B cell (primary cell): ENCODE measurements around the gene PIGO. TPM values are rescaled to one million over a fixed set of nuclear protein-coding genes. Genes with fewer than 3 reads are reported as not detected.
A peak's percentile ranks its signal among the peaks of the same experiment; 100 is the strongest.

Experiments used
- ATAC-seq: fragments of 200-7000 bp; cut with Tn5 transposase; one replicate; pipeline ENCODE4 v1.10.0; 2021; ENCODE audit warnings: low read depth, mild to moderate bottlenecking, moderate number of reproducible peaks, moderate library complexity
- CTCF ChIA-PET: fragments of 350-600 bp; sonication (Branson Sonifier 250); formaldehyde crosslinking; loops from one replicate; lab custom pipeline; 2021; ENCODE audit warnings: antibody characterized with exemption, inconsistent platforms; lab: Charles Lee
- POLR2A ChIA-PET: fragments of 350-600 bp; sonication (Branson Sonifier 250); formaldehyde crosslinking; loops from one replicate; lab custom pipeline; 2021; ENCODE audit warnings: antibody characterized with exemption; lab: Charles Lee
- DNase-seq: peaks from one replicate; pipeline ENCODE4 v3.0.0; 2013
- H2AFZ ChIP-seq: 2 replicates; pipeline ENCODE4 v1.6.1; 2012; ENCODE audit warnings: mild to moderate bottlenecking, low read depth, low read length; ENCODE audit not compliant: insufficient read depth, poor library complexity, severe bottlenecking
- H3K27ac ChIP-seq, 2 donors: 1 replicate in 1 of 2; 2 replicates in 1 of 2; pipeline ENCODE4 v1.5.1; 2012 to 2013; ENCODE audit warnings: low read length in 2 of 2, mild to moderate bottlenecking in 2 of 2, moderate library complexity in 1 of 2
- H3K27me3 ChIP-seq, 4 experiments: fragments of 200-600 bp in 1 of 4; sonication (generic) in 1 of 4; replicated peaks in 1 of 4; 1 replicate in 2 of 4; 2 replicates in 2 of 4; pipeline versions ENCODE4 v1.6.1 to v1.7.0; 2013 to 2016; ENCODE audit warnings: low read length in 3 of 4, mild to moderate bottlenecking in 2 of 4, mixed read lengths in 1 of 4, moderate library complexity in 1 of 4; ENCODE audit not compliant: insufficient read depth in 4 of 4, control insufficient read depth in 3 of 4; ENCODE audit errors: control extremely low read depth in 1 of 4
- H3K36me3 ChIP-seq, 2 experiments: replicated peaks in 1 of 2; 1 replicate in 1 of 2; 2 replicates in 1 of 2; pipeline versions ENCODE4 v1.6.1 to v1.7.1; 2013; ENCODE audit warnings: low read length in 1 of 2; ENCODE audit not compliant: insufficient read depth in 2 of 2, control insufficient read depth in 1 of 2; ENCODE audit errors: control extremely low read depth in 1 of 2, extremely low read depth in 1 of 2
- H3K4me1 ChIP-seq, 2 donors: fragments of 200-600 bp in 1 of 2; sonication (generic) in 1 of 2; 1 replicate in 1 of 2; 2 replicates in 1 of 2; pipeline versions ENCODE4 v1.5.1 to v1.6.1; 2013 to 2017; ENCODE audit warnings: low read length in 2 of 2; ENCODE audit not compliant: control insufficient read depth in 2 of 2, insufficient read depth in 2 of 2
- H3K4me2 ChIP-seq: replicated peaks from 2 replicates; pipeline ENCODE3; 2012; ENCODE audit warnings: mild to moderate bottlenecking, low read depth, low read length; ENCODE audit not compliant: poor library complexity, severe bottlenecking
- H3K4me3 ChIP-seq, 5 experiments: fragments of 200-600 bp in 1 of 5; sonication (generic) in 1 of 5; 1 replicate in 3 of 5; 2 replicates in 2 of 5; pipeline versions ENCODE4 v1.5.1 to v1.7.0; 2011 to 2016; ENCODE audit warnings: low read length in 4 of 5, mild to moderate bottlenecking in 4 of 5, low read depth in 2 of 5, control low read depth in 1 of 5, moderate library complexity in 1 of 5; ENCODE audit not compliant: insufficient read depth in 1 of 5; ENCODE audit errors: control extremely low read depth in 1 of 5, extremely low read depth in 1 of 5
- H3K79me2 ChIP-seq: fragments of 200-600 bp; sonication (generic); one replicate; pipeline ENCODE4 v1.6.0; 2016; ENCODE audit warnings: low read length; ENCODE audit not compliant: control insufficient read depth, insufficient read depth
- H3K9ac ChIP-seq: fragments of 200-600 bp; sonication (generic); 2 replicates; pipeline ENCODE4 v1.6.1; 2017; ENCODE audit warnings: mild to moderate bottlenecking, low read length, moderate library complexity
- H3K9me3 ChIP-seq, 3 donors: one replicate each; pipeline versions ENCODE4 v1.6.1 to v1.7.1; 2013; ENCODE audit warnings: low read length in 2 of 3; ENCODE audit not compliant: control insufficient read depth in 2 of 3, insufficient read depth in 1 of 3; ENCODE audit errors: control extremely low read depth in 1 of 3
- H4K20me1 ChIP-seq: 2 replicates; pipeline ENCODE4 v1.6.0; 2012; ENCODE audit warnings: mild to moderate bottlenecking, low read length; ENCODE audit not compliant: insufficient read depth, control insufficient read depth, poor library complexity, severe bottlenecking
- H3K27ac Mint-ChIP-seq: one replicate; pipeline ENCODE4 v1.8.0; 2021; ENCODE audit warnings: mixed read lengths
- H3K27me3 Mint-ChIP-seq: one replicate; pipeline ENCODE4 v1.8.0; 2021; ENCODE audit warnings: mixed read lengths
- H3K4me1 Mint-ChIP-seq: one replicate; pipeline ENCODE4 v1.8.0; 2021; ENCODE audit warnings: mixed read lengths
- H3K4me3 Mint-ChIP-seq: one replicate; pipeline ENCODE4 v1.8.0; 2021; ENCODE audit warnings: mixed read lengths
- H3K9me3 Mint-ChIP-seq: one replicate; pipeline ENCODE4 v1.8.0; 2022; ENCODE audit warnings: mixed read lengths; ENCODE audit not compliant: insufficient read depth
- CTCF ChIP-seq: fragments of 200-600 bp; IDR thresholded peaks from one replicate; pipeline ENCODE4 v1.8.0; 2022; ENCODE audit warnings: antibody characterized with exemption, mild to moderate bottlenecking
- EZH2 ChIP-seq: IDR thresholded peaks from 2 replicates; pipeline ENCODE4 v1.6.1; 2012; ENCODE audit warnings: borderline replicate concordance, low read depth, mild to moderate bottlenecking, moderate library complexity, low read length; ENCODE audit not compliant: insufficient read depth, poor library complexity, severe bottlenecking
- WGBS: methylation state at CpG from one replicate; pipeline ENCODE4 v1.1.5; 2013; ENCODE audit warnings: missing lambda C conversion rate; ENCODE audit not compliant: insufficient coverage; 5-methylcytosine and 5-hydroxymethylcytosine counted together
- intact Hi-C: fragments of 100-400 bp; cut with micrococcal nuclease; formaldehyde crosslinking; loops from one replicate; pipeline ENCODE4 v1.10.0; 2022
- polyA plus RNA-seq: library from polyadenylated mRNA; depleted of rRNA; stranded (reverse); fragments of >200 nt; gene quantifications from 2 replicates; pipeline ENCODE4 v1.2.3, GENCODE V29; 2012
- total RNA-seq, 2 donors: library from RNA; stranded (reverse); fragments of 120-200 nt in 1 of 2; gene quantifications; 1 replicate in 1 of 2; 2 replicates in 1 of 2; pipeline versions ENCODE4 v1.2.3 to v1.2.4, GENCODE V29; 2013 to 2022

Gene PIGO
- total and polyA plus RNA-seq, 2 donors (not counting 1 experiment from before 2014, with no cell fraction given) = 25.7 to 32.5 TPM

DNA sequence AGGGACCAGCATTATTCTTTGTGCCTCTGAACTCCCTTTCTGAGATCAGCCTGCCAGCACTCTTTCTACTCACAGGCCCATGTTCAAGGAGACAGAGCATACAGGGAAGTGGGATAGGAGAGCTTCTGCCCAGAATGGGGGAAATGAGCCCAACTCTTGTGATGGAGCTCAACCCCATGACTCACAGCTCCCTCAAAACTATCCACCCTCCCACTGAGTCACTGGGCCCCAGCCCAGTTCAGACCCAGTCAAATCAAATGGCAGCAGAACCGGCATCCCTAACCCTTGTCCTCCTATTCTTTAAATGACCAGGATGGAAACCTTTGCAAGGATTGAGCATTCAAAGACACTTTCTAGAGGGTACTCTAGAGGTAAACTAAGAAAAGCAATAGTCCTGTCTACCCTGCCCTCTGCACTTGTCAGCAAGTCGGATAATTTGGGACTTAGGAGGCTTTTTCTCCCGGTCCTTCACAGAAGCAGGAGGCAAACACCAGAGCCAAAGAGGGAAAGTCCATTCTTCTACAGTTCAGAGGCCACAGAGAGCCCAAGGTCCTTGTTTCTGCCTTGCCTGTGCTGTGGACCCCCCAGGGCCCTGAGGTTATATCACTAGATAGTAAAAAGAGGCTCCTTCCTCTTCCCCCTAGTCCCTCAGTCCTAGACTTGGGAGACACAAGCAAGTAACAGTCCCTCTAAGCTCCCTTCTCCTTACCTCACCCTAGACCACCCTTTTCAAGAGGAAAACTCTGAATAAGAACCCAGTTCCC, 16.0 kb upstream of the PIGO start:
- TF ChIP-seq CTCF (no peak), EZH2 (no peak)

More for the DNA sequence above, 16.0 kb upstream of the PIGO start:
- Histone ChIP-seq H3K4me1 (peaks cover 38 to 54% of the 10 kb centered on the region in 2 donors), H3K4me2 (peak overlapping the region; percentile 98), H3K36me3 (peaks cover 0 to 5% of the 10 kb centered on the region in 2 experiments), H4K20me1 (no peaks in the 10 kb centered on the region), H3K4me3 (no peak overlapping the region), H3K27me3 (no peaks in the 10 kb centered on the region), H3K79me2 (peaks cover 4% of the 10 kb centered on the region), H3K9me3 (no peaks in the 10 kb centered on the region), H3K9ac (no peak overlapping the region), H3K27ac (peak overlapping the region in 1 of 2 donors; percentile 71), H2AFZ (peak overlapping the region; percentile 73)
- intact Hi-C loops = loop anchor here (5.0 to 10.0 kb wide), 2 partner anchors 655 to 922 kb away; partner anchors contain the start of genes DNAI1, FAM219A and RECK
- CTCF ChIA-PET = interaction anchor here (0.6 to 3.0 kb wide), 5 partner anchors 15 to 583 kb away, joined by 3 to 18 read pairs (median 3); partner anchors contain the start of genes FANCG and PIGO
- WGBS = 100% methylated on average over 2 of the region's 3 CpGs
- DNase-seq (peak; percentile 22), ATAC-seq (no peak)
- peak overlapping the region; percentile 93 for H3K27ac Mint-ChIP-seq
- H3K27me3 Mint-ChIP-seq = no peaks in the 10 kb centered on the region
- peak overlapping the region; percentile 88 for H3K4me3 Mint-ChIP-seq
- H3K9me3 Mint-ChIP-seq = no peaks in the 10 kb centered on the region
- POLR2A ChIA-PET = interaction anchor here (1.4 to 2.1 kb wide), 2 partner anchors 41 to 492 kb away, joined by 3 to 13 read pairs; partner anchors contain the start of gene VCP
- peaks cover 64% of the 10 kb centered on the region for H3K4me1 Mint-ChIP-seq
